Measurements from ENCODE around the gene C2CD4C. TPM values are rescaled to one million over a fixed set of nuclear protein-coding genes. Genes with fewer than 3 reads are reported as not detected.

The C2CD4C gene
- total and polyA plus RNA-seq, 2 experiments from 2014 or later = 2.1 to 12.5 TPM

DNA sequence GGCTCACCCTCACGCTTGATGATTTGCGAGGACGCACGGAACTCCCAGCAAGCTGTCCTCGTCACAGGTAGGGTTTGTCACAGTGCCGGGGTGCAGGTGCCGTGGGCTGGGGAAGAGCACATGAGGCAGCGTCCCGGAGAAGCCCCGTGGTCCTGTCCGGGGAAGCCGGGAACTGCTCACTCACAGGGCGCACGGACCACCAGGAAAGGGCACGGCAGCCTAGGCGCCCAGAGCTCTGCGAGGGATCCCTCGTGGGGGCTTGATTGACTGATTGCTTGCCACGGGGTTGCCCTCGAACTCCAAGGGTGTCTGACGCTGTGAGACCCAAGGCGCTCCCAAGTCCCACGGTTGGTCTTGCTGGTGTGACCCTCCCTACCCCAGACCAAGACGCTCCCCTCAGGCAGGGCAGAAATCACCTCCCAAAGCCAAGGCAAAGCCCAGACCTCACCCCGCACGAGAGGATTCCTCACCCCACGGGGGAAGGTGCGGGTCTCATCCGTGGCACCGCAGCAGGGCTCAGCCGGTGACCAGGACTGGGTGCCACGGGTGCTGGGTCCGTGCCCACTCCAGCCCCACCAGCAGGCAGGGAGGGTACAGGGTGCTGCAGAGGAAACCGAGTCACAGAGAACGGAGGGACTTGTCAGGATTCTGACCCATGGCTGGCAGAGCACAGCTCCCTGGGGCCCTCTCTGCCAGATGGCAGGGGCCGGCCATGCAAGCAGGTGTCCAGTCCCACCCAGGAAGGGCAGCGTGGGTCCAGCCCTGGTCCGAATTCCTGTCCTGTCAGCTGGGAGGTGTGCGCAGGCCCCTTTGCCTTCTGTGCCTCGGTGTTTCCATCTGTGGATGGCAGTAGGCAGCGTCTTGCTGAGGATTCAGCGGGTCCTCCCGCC is 7.7 kb downstream of the C2CD4C start:
- no peak overlapping the region for H3K4me3 Mint-ChIP-seq
- no peaks in the 10 kb centered on the region for H3K4me1 ChIP-seq (ENCODE audit: insufficient read depth)
- no peak overlapping the region for H3K27ac ChIP-seq (ENCODE audit: low read depth)
- H3F3A ChIP-seq (replicated peaks; ENCODE audit: low read depth) = no peaks in the 10 kb centered on the region
- peaks cover 3% of the 10 kb centered on the region; the same call in 2 of the 3 replicates for H3K36me3 Mint-ChIP-seq (ENCODE audit: low read depth)
- H3K9me2 ChIP-seq (ENCODE audit: insufficient read depth) = no peaks in the 10 kb centered on the region
- H3K4me2 ChIP-seq = no peak overlapping the region
- no peak for DNase-seq (ENCODE audit: low spot score)
- H3K27ac Mint-ChIP-seq = no peak overlapping the region
- H3K27me3 ChIP-seq (ENCODE audit: insufficient read depth) = no peaks in the 10 kb centered on the region
- peaks cover 16% of the 10 kb centered on the region for H3K9me3 Mint-ChIP-seq
- H3K36me3 ChIP-seq (ENCODE audit: insufficient read depth) = no peaks in the 10 kb centered on the region
- no peaks in the 10 kb centered on the region for H3K79me2 ChIP-seq (replicated peaks; ENCODE audit: insufficient read depth)
- TF ChIP-seq POLR2AphosphoS5 (IDR thresholded peaks at IDR 0.05; ENCODE audit: low read depth) (no peak), JUNB (IDR thresholded peaks at IDR 0.05; ENCODE audit: unreplicated experiment) (no peak), ZNF331 (CRISPR knock-in tag; IDR thresholded peaks at IDR 0.05; ENCODE audit: low read depth) (no peak), ZNF462 (CRISPR knock-in tag; IDR thresholded peaks at IDR 0.05) (no peak), CREB1 (CRISPR knock-in tag; IDR thresholded peaks at IDR 0.05; ENCODE audit: low read depth) (no peak), REST (IDR thresholded peaks at IDR 0.05; ENCODE audit: unreplicated experiment) (no peak), STAT1 (IDR thresholded peaks at IDR 0.05; ENCODE audit: unreplicated experiment) (no peak), NANOG (IDR thresholded peaks at IDR 0.05; ENCODE audit: borderline replicate concordance) (no peak), EZH2 (IDR thresholded peaks at IDR 0.05; ENCODE audit: low read depth, unreplicated experiment) (no peak), ZNF114 (CRISPR knock-in tag; IDR thresholded peaks at IDR 0.05) (no peak), EZH2phosphoT487 (IDR thresholded peaks at IDR 0.05; ENCODE audit: unreplicated experiment) (no peak)
- TF ChIP-seq, protein P1, sequence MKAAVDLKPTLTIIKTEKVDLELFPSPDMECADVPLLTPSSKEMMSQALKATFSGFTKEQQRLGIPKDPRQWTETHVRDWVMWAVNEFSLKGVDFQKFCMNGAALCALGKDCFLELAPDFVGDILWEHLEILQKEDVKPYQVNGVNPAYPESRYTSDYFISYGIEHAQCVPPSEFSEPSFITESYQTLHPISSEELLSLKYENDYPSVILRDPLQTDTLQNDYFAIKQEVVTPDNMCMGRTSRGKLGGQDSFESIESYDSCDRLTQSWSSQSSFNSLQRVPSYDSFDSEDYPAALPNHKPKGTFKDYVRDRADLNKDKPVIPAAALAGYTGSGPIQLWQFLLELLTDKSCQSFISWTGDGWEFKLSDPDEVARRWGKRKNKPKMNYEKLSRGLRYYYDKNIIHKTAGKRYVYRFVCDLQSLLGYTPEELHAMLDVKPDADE (IDR thresholded peaks at IDR 0.05) = no peak
- TF ChIP-seq, protein P2, sequence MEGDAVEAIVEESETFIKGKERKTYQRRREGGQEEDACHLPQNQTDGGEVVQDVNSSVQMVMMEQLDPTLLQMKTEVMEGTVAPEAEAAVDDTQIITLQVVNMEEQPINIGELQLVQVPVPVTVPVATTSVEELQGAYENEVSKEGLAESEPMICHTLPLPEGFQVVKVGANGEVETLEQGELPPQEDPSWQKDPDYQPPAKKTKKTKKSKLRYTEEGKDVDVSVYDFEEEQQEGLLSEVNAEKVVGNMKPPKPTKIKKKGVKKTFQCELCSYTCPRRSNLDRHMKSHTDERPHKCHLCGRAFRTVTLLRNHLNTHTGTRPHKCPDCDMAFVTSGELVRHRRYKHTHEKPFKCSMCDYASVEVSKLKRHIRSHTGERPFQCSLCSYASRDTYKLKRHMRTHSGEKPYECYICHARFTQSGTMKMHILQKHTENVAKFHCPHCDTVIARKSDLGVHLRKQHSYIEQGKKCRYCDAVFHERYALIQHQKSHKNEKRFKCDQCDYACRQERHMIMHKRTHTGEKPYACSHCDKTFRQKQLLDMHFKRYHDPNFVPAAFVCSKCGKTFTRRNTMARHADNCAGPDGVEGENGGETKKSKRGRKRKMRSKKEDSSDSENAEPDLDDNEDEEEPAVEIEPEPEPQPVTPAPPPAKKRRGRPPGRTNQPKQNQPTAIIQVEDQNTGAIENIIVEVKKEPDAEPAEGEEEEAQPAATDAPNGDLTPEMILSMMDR (conservative IDR thresholded peaks at IDR 0.05; ENCODE audit: low read depth in 2 of 2) = no peak
- H4K20me1 ChIP-seq (replicated peaks; ENCODE audit: insufficient read depth) = no peaks in the 10 kb centered on the region
- no peak overlapping the region for H2AFZ ChIP-seq
- 0 out of 3 replicates have a peak, but pooled peaks cover 3% of the 10 kb centered on the region for H3K4me1 Mint-ChIP-seq
- H3K27me3 Mint-ChIP-seq (ENCODE audit: insufficient read depth, low read depth, poor library complexity) = peaks cover 9% of the 10 kb centered on the region
- no peak for ATAC-seq
- no peak overlapping the region for H3K4me3 ChIP-seq
